NCI-H748 (cell line): ENCODE measurements around the gene PCDHGB1.
"Not testable (repeated sequence)": the region's sequence is repeated elsewhere in the genome, so short reads cannot be mapped to it uniquely, and the experiment has no call there.

Experiments
- DNase-seq: peaks from one replicate; lab custom pipeline; 2025; ENCODE audit not compliant: unreplicated experiment; lab: John Stamatoyannopoulos, UW

Gene PCDHGB1

GRCh38 chr5:141345327-141345726 is 4.6 kb upstream of the PCDHGB1 start:
- DNase-seq: no peak

- not testable (repeated sequence) for DNase-seq
These were observed 3.9 kb upstream of the PCDHGB1 start for GRCh38 chr5:141346017-141346416.

- DNase-seq: no peak
These were observed 1.7 kb downstream of the PCDHGB1 start for GRCh38 chr5:141351591-141351990.

GRCh38 chr5:141354900-141355469 is 5.1 kb downstream of the PCDHGB1 start, which contains the start of gene PCDHGA4:
TSS of gene PCDHGA4 (plus strand) at chr5:141355021. CDS start at chr5:141355108, 87 bp downstream.
- DNase-seq: peak; percentile 4

- no peak for DNase-seq
These were observed 5.7 kb downstream of the PCDHGB1 start for GRCh38 chr5:141355641-141356040.

- DNase-seq: no peak
These were observed 6.2 kb downstream of the PCDHGB1 start for GRCh38 chr5:141356133-141356532.

GRCh38 chr5:141356950-141357349 is 7.1 kb downstream of the PCDHGB1 start:
- DNase-seq: no peak

- DNase-seq: no peak
These were observed 10.0 kb downstream of the PCDHGB1 start, which contains the start of gene PCDHGB2 for GRCh38 chr5:141359790-141360426. TSS of gene PCDHGB2 (plus strand) at chr5:141359994. CDS start at chr5:141360136, 142 bp downstream.

GRCh38 chr5:141360685-141361084 is 10.8 kb downstream of the PCDHGB1 start:
- DNase-seq: no peak

- DNase-seq: no peak
These were observed 12.8 kb downstream of the PCDHGB1 start for GRCh38 chr5:141362719-141363118.

GRCh38 chr5:141363952-141364660 is 14.2 kb downstream of the PCDHGB1 start, which contains the start of gene PCDHGA5:
TSS of gene PCDHGA5 (plus strand) at chr5:141364162. CDS start at chr5:141364331, 169 bp downstream.
- no peak for DNase-seq

- no peak for DNase-seq
These were observed 16.4 kb downstream of the PCDHGB1 start for GRCh38 chr5:141366016-141366896.

GRCh38 chr5:141369994-141370848 is 20.3 kb downstream of the PCDHGB1 start, which contains the start of gene PCDHGB3:
TSS of gene PCDHGB3 (plus strand) at chr5:141370242. CDS start at chr5:141370395, 153 bp downstream.
- DNase-seq: no peak

- DNase-seq: no peak
These were observed 21.9 kb downstream of the PCDHGB1 start for GRCh38 chr5:141371572-141372475.

- DNase-seq: no peak
These were observed 23.9 kb downstream of the PCDHGB1 start, which contains the start of gene PCDHGA6 for GRCh38 chr5:141373673-141374317. TSS of gene PCDHGA6 (plus strand) at chr5:141373891. CDS start at chr5:141374084, 193 bp downstream.

- no peak for DNase-seq
These were observed 24.7 kb downstream of the PCDHGB1 start for GRCh38 chr5:141374627-141375026.

- DNase-seq: not testable (repeated sequence)
These were observed 25.7 kb downstream of the PCDHGB1 start for GRCh38 chr5:141375444-141376155.
